GM18519 (cell line): ENCODE data around the gene EYS.

ENCODE experiments used
- ATAC-seq: cut with Tn5 transposase; IDR thresholded peaks from one replicate; pipeline ENCODE4 v1.9.1; 2021; ENCODE audit warnings: mild to moderate bottlenecking, moderate library complexity; ENCODE audit not compliant: unreplicated experiment, low FRiP score

The EYS gene

GRCh38 chr6:64750910-64751309, 956.1 kb downstream of the EYS start:
- ATAC-seq, result no peak

GRCh38 chr6:64737418-64737817, 969.6 kb downstream of the EYS start:
- no peak for ATAC-seq

- no peak for ATAC-seq
These were observed 970.5 kb downstream of the EYS start for GRCh38 chr6:64736421-64736950.

GRCh38 chr6:64733433-64733832, 973.6 kb downstream of the EYS start:
- no peak for ATAC-seq

- no peak for ATAC-seq
These were observed 974.1 kb downstream of the EYS start for GRCh38 chr6:64732888-64733287.

GRCh38 chr6:64729522-64729921, 977.5 kb downstream of the EYS start:
- no peak for ATAC-seq

GRCh38 chr6:64727075-64727474, 980.0 kb downstream of the EYS start:
- no peak for ATAC-seq

- ATAC-seq, result no peak
These were observed 982.9 kb downstream of the EYS start for GRCh38 chr6:64724091-64724490.

GRCh38 chr6:64723327-64724058, 983.5 kb downstream of the EYS start:
- no peak for ATAC-seq

GRCh38 chr6:64721865-64722264, 985.2 kb downstream of the EYS start:
- no peak for ATAC-seq

GRCh38 chr6:64717281-64717680, 989.7 kb downstream of the EYS start:
- ATAC-seq, result no peak

- no peak for ATAC-seq
These were observed 991.4 kb downstream of the EYS start for GRCh38 chr6:64715624-64716023.

- ATAC-seq, result no peak
These were observed 993.0 kb downstream of the EYS start for GRCh38 chr6:64714073-64714472.

GRCh38 chr6:64713175-64713574, 993.9 kb downstream of the EYS start:
- ATAC-seq, result no peak

- no peak for ATAC-seq
These were observed 994.4 kb downstream of the EYS start for GRCh38 chr6:64712606-64713005.

- ATAC-seq, result no peak
These were observed 1003.1 kb downstream of the EYS start for GRCh38 chr6:64703922-64704321.

- ATAC-seq, result no peak
These were observed 1011.0 kb downstream of the EYS start for GRCh38 chr6:64696053-64696452.

GRCh38 chr6:64694356-64694755, 1012.7 kb downstream of the EYS start:
- ATAC-seq, result no peak

GRCh38 chr6:64691064-64691463, 1016.0 kb downstream of the EYS start:
- no peak for ATAC-seq

GRCh38 chr6:64685401-64685800, 1021.6 kb downstream of the EYS start:
- no peak for ATAC-seq

- no peak for ATAC-seq
These were observed 1023.3 kb downstream of the EYS start for GRCh38 chr6:64683682-64684081.

- ATAC-seq, result no peak
These were observed 1025.4 kb downstream of the EYS start for GRCh38 chr6:64681416-64682160.
